Measurements from ENCODE around the gene GNL3.
"Not testable (repeated sequence)": the region's sequence is repeated elsewhere in the genome, so short reads cannot be mapped to it uniquely, and the experiment has no call there.

The GNL3 gene

GRCh38 chr3:52685709-52686691, at the start of gene GNL3, which contains the start of gene PBRM1:
TSS of gene GNL3 (plus strand) at chr3:52686032. CDS start at chr3:52686093, 61 bp downstream.
TSS of gene PBRM1 (minus strand) at chr3:52685913.
- DNase-seq (ENCODE audit: low read depth), result peak; percentile 87

DNA sequence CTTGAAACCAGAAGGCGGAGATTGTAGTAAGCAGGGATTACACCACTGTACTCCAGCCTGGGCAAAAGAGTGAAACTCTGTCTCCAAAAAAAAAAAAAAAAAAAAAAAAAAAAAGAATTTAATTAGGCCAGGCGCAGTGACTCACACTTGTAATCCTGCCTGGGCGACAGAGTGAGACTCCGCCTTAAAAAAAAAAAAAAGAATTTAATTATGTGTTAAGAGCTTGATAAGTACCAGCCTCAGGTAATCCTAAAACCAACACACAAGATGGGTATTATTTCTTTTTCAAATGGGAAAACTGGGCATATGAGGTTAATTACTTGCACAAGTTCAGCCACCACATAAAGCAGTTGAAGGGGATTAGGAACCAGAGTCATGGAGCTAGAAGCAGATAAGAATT, 49.2 kb upstream of the GNL3 start:
- no peak for DNase-seq (ENCODE audit: low read depth)

DNA sequence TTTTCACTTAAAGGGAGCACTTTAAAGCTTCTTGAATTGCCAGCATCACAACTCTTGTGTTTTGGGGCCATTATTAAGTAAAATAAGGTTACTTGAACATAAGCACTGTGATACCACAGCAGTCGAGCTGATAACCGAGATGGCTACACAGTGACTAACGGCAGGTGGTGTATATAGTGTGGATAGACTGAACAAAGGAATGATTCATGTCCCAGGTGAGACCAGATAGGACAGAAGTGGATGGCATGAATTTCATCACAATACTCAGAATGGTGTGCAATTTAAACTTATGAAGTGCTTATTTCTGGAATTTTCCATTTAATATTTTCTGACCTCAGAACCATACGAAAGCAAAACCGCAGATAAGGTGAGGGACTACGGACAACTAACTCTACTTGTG, 40.3 kb upstream of the GNL3 start:
- no peak for DNase-seq (ENCODE audit: low read depth)

DNA sequence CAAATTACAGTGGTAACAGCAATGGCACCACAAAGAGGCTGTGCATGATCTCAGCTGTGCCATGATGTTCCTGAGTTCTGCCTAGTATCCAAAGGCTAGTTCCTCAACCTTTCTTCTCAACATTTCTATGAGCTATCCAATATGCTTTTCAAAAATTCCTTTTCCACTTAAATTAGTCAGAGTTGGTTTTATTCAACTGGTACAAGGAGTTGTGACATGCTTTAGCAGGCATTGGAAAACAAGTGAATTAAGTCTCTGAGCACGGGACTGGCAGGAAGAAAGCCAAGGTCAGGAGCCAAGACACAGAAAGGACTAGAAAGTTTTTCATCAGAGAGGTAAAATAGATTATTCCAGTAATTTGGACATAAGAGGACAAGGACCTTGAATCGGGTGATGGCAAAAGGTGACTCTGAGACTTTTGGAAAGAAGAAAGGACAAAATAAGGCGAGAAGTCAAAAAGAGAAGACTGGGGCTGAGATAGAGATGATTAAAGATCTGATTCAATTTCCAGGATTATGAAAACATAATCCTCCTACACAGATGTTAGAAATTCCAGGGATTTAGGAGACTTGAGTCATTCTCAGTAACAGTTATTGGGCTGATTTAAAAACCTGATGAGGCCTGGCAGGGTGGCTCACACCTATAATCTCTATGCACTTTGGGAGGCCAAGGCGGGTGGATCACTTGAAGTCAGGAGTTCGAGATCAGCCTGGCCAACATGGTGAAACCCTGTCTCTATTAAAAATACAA, 36.2 kb upstream of the GNL3 start:
- DNase-seq (ENCODE audit: low read depth), result no peak

DNA sequence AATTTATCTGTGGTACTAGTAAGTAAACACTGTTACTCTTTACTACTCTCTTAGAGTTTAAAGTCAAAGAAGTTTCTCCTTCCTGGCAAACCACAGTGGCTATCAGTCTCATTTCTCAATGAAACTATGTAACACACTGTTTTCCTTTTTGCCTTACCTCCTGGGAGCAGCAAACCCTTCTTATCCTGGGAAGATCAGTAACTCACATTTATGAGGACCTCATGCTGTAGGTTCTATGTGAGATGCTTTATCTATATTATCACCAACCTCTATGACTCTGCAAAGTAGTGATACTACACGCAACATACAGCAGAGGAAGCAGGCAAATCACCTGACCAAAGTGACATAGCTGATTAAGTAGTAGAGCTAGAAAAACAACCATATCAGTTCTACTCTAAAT, 35.4 kb upstream of the GNL3 start:
- DNase-seq (ENCODE audit: low read depth), result no peak

GRCh38 chr3:52651592-52651991, 34.2 kb upstream of the GNL3 start:
- DNase-seq (ENCODE audit: low read depth), result no peak

- DNase-seq (ENCODE audit: low read depth), result no peak
Measured at GRCh38 chr3:52655895-52656294, 29.9 kb upstream of the GNL3 start.

GRCh38 chr3:52660046-52660445, 25.8 kb upstream of the GNL3 start:
- DNase-seq (ENCODE audit: low read depth), result no peak

GRCh38 chr3:52663098-52663497, 22.7 kb upstream of the GNL3 start:
- DNase-seq (ENCODE audit: low read depth), result no peak

DNA sequence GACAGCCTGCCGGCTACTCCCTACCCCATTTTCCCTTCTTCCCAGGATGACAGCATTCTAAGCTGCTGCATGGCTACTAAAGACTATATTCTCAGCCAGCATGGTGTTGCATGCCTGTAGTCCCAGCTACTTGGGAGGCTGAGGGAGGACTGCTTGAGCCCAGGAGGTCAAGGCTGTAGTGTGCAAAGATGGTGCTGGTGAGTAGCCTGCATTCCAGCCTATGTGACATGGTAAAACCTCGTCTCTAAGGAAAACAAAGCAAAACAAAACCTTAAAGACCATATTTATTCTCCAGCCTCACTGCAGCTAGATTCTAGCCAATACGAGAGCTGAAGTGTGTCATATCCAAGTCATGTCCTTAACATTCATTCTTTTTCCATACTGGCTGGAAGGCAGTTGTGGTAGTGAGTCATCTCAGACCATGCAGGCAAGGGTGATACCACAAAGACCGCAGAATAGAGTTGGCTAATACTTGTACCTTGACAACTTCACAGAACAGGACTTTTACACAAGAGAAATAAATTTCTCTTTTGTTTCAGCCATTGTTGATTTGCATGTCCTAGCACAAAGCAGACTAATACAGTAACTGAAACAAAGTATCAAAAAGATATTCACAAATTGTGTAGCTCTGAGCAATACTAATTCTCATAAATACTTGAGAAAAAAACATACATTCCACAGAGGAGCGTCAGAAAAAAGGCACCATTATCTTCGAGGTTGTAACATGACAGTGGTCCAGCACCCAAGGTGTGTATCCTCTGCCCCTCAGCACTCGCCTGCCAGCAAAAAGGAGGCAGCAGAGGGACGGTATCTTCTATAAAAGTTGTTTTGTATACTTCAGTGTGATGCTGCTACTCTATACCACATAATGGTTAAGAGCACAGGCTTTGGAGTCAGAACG, 15.0 kb upstream of the GNL3 start:
- peak; percentile 9 for DNase-seq (ENCODE audit: low read depth)

DNA sequence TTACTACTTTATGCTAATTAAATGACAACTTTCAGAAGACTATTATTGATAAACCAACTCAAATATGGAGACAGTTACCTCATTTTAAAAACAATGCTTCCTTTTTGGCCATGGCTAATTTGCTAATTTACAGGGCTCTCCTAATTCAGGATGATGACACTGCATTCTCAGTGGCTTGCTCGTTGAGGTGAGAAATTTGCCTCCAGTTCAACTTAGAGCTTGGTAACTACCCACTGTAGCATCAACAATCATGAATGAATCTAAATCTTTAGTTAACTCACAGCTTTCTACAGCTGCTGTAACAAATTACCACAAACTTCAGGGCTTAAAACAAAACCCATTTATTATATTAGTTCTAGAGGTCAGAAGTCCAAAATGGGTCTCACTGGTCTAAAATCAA, 14.2 kb upstream of the GNL3 start:
- no peak for DNase-seq (ENCODE audit: low read depth)

DNA sequence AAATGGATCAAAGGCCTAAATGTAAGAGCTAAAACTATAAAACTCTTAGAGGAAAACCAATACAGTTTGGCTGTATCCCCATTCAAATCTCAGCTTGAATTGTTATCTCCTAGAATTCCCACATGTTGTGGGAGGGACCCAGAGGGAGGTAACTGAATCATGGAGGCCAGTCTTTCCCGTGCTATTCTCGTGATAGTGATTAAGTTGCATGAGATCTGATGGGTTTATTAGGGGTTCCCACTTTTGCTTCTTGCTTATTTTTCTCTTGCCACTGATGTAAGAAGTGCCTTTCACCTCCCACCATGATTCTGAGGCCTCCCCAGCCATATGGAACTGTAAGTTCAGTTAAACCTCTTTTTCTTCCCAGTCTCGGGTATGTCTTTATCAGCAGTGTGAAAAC, 9.6 kb upstream of the GNL3 start:
- not testable (repeated sequence) for DNase-seq (ENCODE audit: low read depth)

GRCh38 chr3:52678265-52679198, 7.3 kb upstream of the GNL3 start:
- DNase-seq (ENCODE audit: low read depth), result no peak

- no peak for DNase-seq (ENCODE audit: low read depth)
Measured at GRCh38 chr3:52679199-52679538, 6.7 kb upstream of the GNL3 start.

- DNase-seq (ENCODE audit: low read depth), result no peak
Measured at GRCh38 chr3:52679811-52680210, 6.0 kb upstream of the GNL3 start.

GRCh38 chr3:52681596-52681995, 4.2 kb upstream of the GNL3 start:
- no peak for DNase-seq (ENCODE audit: low read depth)

GRCh38 chr3:52682016-52682415, 3.8 kb upstream of the GNL3 start:
- DNase-seq (ENCODE audit: low read depth), result no peak

DNA sequence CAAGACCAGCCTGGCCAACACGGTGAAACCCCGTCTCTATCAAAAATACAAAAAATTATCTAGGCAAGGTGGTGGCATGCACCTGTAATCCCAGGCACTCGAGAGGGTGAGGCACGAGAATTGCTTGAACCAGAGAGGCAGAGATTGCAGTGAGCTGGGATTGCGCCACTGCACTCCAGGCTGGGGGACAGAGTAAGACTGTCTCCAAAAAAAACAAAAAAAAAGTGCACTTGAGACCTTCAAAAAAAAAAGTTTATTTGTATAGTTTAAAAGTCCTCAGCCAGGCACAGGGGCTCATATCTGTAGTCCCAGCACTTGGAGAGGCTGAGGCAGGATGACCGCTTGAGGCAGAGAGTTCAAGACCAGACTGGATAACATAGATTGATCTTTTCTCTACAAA, 2.2 kb upstream of the GNL3 start:
- DNase-seq (ENCODE audit: low read depth), result no peak

- DNase-seq (ENCODE audit: low read depth), result no peak
Measured at GRCh38 chr3:52684184-52684583, 1.6 kb upstream of the GNL3 start.

GRCh38 chr3:52685285-52685708, 535 bp upstream of the GNL3 start:
- peak; percentile 39 for DNase-seq (ENCODE audit: low read depth)

DNA sequence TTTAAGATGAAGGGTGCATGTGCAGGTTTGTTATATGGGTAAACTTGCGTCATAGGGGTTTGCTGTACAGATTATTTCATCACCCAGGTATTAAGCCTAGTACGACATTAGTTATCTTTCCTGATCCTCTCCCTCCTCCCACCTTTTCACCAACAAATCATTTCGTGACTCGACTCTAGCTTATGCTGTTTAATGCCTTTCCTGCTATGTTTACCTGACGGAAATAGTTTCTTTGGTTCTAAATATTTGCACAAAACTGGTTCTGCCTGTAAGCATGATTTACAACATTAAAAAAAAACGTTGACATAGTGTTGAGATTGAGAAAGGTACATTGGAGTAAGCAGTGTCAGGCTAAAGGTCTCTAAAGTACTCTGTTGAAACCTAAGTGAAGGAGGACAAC, 2.4 kb downstream of the GNL3 start:
- DNase-seq (ENCODE audit: low read depth), result no peak
